IPS-15b (cell line): ENCODE results near the gene HASPIN.
"Not testable (repeated sequence)": the region's sequence is repeated elsewhere in the genome, so short reads cannot be mapped to it uniquely, and the experiment has no call there.

Experiments used
- H3K27me3 ChIP-seq: one replicate; pipeline ENCODE4 v1.6.1; 2013; ENCODE audit warnings: low read length; ENCODE audit not compliant: control insufficient read depth, insufficient read depth
- H3K36me3 ChIP-seq: one replicate; pipeline ENCODE4 v1.6.1; 2013; ENCODE audit warnings: low read length; ENCODE audit not compliant: control insufficient read depth, insufficient read depth
- H3K4me1 ChIP-seq: one replicate; pipeline ENCODE4 v1.6.1; 2013; ENCODE audit warnings: mild to moderate bottlenecking, low read length; ENCODE audit not compliant: control insufficient read depth, insufficient read depth
- H3K4me3 ChIP-seq: one replicate; pipeline ENCODE4 v1.5.1; 2013; ENCODE audit warnings: low read depth, low read length
- H3K9ac ChIP-seq: one replicate; pipeline ENCODE4 v1.6.1; 2013; ENCODE audit warnings: low read depth, mild to moderate bottlenecking, low read length
- H3K9me3 ChIP-seq: one replicate; pipeline ENCODE4 v1.6.1; 2013; ENCODE audit warnings: mild to moderate bottlenecking, low read length; ENCODE audit not compliant: control insufficient read depth, insufficient read depth

Gene HASPIN

DNA sequence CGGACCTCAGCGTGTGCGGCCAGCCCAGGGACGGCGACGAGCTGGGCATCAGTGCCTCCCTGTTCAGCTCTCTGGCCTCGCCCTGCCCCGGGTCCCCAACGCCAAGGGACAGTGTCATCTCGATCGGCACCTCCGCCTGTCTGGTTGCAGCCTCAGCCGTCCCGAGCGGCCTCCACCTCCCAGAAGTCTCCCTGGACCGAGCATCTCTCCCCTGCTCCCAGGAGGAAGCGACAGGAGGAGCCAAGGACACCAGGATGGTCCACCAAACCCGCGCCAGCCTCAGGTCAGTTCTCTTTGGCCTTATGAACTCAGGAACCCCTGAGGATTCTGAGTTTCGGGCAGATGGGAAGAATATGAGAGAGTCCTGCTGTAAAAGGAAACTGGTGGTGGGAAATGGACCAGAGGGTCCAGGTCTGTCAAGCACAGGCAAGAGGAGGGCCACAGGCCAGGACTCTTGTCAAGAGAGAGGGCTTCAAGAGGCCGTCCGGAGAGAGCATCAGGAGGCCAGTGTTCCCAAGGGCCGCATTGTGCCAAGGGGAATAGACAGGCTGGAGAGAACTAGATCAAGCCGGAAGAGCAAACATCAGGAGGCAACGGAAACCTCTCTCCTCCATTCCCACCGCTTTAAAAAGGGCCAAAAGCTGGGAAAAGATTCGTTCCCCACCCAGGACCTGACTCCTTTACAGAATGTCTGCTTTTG, 825 bp downstream of the HASPIN start:
- Histone ChIP-seq H3K36me3 (peaks cover 7% of the 10 kb centered on the region), H3K9me3 (no peaks in the 10 kb centered on the region), H3K9ac (peak overlapping the region; percentile 92), H3K4me1 (peaks cover 10% of the 10 kb centered on the region), H3K27me3 (no peaks in the 10 kb centered on the region), H3K4me3 (peak overlapping the region; percentile 96)

DNA sequence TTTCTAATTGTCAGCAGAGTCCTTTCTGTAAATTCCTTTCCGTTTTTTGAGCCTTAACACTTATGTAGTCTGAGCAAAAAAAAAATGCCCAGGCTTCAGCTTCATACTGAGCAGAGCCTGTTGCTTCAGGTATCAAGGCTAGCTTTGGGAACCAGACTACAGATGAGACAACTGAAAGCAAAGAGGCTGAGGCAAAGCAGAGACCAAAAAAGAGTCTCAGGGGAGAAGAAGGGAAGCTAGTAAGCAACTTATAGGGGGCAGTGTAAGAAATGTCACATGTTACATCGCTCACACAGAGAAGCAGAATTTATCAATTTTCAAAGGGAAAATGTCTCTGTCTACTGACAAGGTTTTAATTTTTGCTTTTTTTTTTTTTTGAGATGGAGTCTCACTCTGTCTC, 3.3 kb downstream of the HASPIN start:
- no peaks in the 10 kb centered on the region for H3K27me3 ChIP-seq
- peaks cover 10% of the 10 kb centered on the region for H3K4me1 ChIP-seq
- H3K9ac ChIP-seq: no peak overlapping the region
- H3K4me3 ChIP-seq: no peak overlapping the region
- H3K36me3 ChIP-seq: peaks cover 7% of the 10 kb centered on the region
- H3K9me3 ChIP-seq: no peaks in the 10 kb centered on the region

DNA sequence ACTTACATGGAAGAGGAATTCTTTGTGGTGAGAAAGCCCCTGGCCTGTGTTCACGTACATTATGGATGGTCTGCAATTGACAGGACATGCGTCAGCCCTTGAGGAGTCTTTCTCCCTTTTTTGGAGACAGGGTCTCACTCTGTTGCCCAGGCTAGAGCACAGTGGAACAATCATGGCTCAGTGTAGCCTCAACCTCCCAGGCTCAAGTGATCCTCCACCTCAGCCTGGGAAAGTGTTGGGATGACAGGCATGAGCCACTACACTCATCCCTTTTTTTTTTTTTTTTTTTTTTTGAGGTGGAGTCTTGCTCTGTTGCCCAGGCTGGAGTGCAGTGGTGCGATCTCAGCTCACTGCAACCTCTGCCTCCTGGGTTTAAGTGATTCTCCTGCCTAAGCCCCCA, 4.4 kb downstream of the HASPIN start:
- H3K9ac ChIP-seq, H3K36me3 ChIP-seq, H3K9me3 ChIP-seq, H3K27me3 ChIP-seq, H3K4me1 ChIP-seq, H3K4me3 ChIP-seq: not testable (repeated sequence)

DNA sequence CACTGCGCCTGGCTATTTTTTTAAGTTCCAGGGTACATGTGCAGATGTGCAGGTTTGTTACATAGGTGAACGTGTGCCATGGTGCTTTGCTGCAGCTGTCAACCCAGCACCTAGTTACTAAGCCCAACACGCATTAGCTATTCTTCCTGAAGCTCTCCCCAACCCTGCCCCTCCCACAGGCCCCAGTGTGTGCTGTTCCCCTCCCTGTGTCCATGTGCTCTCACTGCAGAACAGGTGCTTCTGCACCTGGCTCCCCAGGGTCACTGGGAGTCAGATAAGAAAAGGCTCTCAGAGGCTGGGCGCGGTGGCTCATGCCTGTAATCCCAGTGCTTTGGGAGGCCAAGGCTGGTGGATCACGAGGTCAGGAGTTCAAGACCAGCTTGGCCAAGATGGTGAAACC, 6.2 kb downstream of the HASPIN start:
- Histone ChIP-seq H3K27me3 (no peaks in the 10 kb centered on the region), H3K9ac (no peak overlapping the region), H3K4me3 (no peak overlapping the region), H3K36me3 (peaks cover 7% of the 10 kb centered on the region), H3K4me1 (peaks cover under 1% of the 10 kb centered on the region), H3K9me3 (no peaks in the 10 kb centered on the region)

DNA sequence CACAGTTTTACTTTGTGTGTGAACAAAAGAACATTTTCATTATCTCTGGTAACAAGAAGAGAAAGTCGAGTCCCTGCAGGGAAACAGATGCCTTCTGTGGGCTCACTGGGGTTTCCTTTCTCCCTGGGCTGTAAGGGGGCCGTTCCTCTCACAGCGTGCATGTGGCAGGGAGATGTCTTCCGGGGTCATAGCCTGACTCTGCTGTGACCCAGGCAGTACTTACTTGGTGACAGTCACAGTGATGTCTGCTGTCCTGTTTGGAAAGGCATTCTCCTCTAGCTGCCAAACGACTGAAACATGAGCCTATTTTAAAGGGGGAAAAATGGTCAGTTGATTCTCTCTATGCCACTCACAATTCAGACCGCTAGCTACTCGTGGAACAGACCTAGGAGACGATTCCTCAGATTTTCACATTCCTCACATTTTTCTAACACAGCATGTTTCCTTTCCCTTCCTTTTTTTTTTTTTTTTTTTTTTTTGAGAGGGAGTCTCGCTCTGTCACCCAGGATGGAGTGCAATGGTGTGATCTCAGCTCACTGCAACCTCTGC, 7.3 kb downstream of the HASPIN start:
- no peak overlapping the region for H3K9ac ChIP-seq
- H3K4me3 ChIP-seq: no peak overlapping the region
- H3K4me1 ChIP-seq: no peaks in the 10 kb centered on the region
- no peaks in the 10 kb centered on the region for H3K9me3 ChIP-seq
- peaks cover 1% of the 10 kb centered on the region for H3K36me3 ChIP-seq
- no peaks in the 10 kb centered on the region for H3K27me3 ChIP-seq

DNA sequence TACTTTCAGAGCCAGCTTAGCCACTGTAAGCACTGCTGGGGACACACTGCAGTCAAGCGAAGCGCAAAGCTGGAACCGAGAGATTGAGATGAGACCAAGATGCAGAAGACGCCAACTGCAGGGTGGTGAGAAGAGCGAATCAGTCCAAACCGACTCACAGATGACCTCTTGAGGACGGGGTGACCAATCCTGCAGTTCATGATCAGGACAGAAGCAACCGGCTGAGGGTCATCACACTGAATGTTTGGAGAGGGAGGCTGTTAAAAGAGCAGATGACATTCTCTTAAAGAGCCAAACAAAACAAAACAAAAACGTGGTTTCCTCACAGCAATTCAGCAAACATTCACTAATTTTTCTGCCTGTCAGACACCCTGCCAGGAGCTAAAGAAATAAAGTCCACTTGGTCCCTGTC, 8.5 kb downstream of the HASPIN start:
- Histone ChIP-seq H3K9me3 (no peaks in the 10 kb centered on the region), H3K4me1 (no peaks in the 10 kb centered on the region), H3K27me3 (no peaks in the 10 kb centered on the region), H3K36me3 (no peaks in the 10 kb centered on the region), H3K9ac (no peak overlapping the region), H3K4me3 (no peak overlapping the region)

DNA sequence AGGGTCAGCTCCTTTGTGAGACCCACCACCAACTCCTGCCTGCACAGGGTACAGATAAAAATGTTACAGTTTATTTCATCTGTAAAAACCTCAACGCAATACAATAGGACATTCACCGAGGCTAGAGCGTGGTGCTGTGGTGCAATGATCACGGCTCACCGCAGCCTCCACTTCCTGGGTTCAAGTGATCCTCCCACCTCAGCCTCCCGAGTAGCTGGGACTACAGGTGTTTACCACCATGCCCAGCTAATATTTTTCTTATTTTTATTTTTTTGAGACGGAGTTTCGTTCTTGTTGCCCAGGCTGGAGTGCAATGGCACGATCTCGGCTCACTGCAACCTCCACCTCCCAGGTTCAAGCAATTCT, 11.2 kb downstream of the HASPIN start:
- H3K9me3 ChIP-seq, H3K9ac ChIP-seq, H3K27me3 ChIP-seq, H3K4me3 ChIP-seq, H3K36me3 ChIP-seq, H3K4me1 ChIP-seq: not testable (repeated sequence)

DNA sequence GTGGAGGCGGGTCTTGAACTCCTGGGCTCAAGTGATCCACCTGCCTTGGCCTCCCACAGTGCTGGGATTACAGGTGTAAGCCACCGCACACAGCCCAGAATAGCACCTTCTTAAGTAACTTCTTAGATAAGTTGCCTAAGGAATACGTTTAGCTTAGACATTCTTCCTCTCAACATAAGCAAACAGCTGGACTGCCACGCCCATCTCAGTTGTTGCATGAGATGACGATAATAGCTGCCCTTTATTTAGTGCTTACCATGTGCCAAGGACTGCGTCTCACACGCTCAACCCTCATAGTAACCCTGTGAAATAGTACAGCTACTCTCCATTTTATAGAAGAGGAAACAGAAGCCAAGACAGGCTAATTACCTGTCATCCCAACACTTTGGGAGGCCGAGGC, 11.8 kb downstream of the HASPIN start:
- Histone ChIP-seq H3K27me3 (no peaks in the 10 kb centered on the region), H3K4me1 (peaks cover 2% of the 10 kb centered on the region), H3K36me3 (no peaks in the 10 kb centered on the region), H3K9me3 (no peaks in the 10 kb centered on the region), H3K4me3 (no peak overlapping the region), H3K9ac (no peak overlapping the region)

DNA sequence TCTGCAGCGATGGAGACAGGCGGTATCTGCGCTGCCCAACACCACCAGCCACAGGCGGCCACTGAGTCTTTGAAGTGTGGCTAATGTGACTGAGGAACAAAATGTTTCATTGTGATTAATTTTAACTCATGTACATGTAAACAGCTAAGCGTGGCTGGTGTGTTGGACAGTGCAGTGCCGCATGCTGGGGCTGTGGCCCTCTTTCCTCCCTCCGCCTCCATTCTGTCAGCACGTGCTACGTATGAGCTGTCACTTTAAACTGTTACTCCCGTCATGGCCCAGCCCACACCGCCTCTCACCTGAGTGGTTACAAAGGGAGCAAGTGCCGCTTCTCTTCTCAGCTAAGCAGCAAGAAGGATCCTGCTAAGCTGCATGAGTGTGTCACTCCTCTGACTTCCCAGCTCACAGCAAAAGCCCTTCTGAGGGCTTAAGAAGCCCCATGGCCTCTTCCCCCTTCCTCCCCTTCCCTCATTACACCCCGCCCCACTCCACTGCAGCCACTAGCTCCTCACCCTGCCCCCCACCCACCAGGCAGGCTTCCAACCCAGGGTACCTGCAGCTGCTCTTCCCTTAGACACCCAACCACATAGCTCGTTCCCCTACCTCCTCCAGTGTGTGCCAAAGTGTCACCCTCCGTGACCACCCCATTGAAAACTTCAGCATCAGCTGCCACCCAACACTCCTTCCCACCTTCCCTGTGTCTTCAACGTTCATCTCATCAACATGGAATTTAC, 15.0 kb downstream of the HASPIN start:
- Histone ChIP-seq H3K36me3 (no peaks in the 10 kb centered on the region), H3K4me3 (no peak overlapping the region)

DNA sequence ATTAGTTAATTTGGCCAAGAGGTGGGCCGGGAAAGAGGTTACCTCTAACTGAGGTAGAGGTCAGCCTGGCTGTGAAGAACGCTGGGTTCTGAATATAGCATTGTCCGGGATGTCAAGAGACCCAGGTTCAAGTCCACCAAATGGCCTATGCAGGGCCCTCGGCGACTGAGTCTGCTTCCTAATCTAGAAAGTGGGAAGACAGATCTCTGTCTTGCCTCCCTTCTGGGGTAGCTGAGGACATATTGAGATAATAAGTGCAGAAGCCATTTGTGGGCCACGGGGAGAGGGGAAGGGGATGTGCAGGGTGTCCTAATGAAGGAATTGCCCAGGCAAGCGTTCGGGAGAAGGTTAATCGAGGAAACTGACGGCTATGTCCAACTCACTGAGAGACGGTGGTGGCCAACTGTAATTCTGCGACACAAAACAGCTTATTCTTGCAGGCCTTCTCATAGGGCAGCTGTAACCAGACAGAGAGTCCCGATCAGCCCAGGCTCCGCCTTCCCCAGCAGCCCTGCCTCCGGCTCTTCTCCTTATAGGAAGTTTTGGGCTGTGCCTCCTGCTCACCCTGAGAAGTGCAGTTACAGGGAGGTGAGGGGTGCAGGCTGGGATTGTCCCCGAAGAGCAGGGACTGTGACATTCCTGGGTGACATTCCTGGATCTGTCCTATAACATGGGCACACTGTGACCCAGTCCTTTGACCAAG, 15.9 kb downstream of the HASPIN start:
- H3K36me3 ChIP-seq: no peaks in the 10 kb centered on the region
- H3K9me3 ChIP-seq: no peaks in the 10 kb centered on the region
- peaks cover 2% of the 10 kb centered on the region for H3K4me1 ChIP-seq
- no peaks in the 10 kb centered on the region for H3K27me3 ChIP-seq
- no peak overlapping the region for H3K9ac ChIP-seq
- no peak overlapping the region for H3K4me3 ChIP-seq

More for the DNA sequence above, 15.0 kb downstream of the HASPIN start:
- Histone ChIP-seq H3K4me1 (peaks cover 2% of the 10 kb centered on the region), H3K27me3 (no peaks in the 10 kb centered on the region), H3K9ac (no peak overlapping the region), H3K9me3 (no peaks in the 10 kb centered on the region)

DNA sequence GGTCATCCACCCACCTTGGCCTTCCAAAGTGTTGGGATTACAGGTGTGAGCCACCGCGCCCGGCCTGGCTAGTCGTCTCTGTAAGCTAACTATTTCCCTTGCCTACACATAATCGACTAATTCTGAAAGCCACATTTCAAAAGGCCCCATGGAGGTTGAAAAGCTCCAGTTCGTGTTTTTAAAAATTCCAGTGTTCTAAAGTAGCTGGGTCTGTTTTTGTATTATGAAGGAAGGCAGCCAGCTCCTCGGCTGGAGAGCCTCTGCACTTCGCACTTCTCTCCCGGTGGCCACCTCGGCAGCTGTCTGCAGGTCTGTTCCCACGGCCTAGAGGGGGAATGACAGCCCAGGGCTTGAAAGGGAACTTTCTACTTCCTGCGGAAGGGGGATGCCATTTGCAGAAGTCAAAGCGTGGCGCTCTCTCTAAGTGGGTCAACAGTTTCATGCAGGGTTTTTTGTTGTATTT, 16.9 kb downstream of the HASPIN start:
- Histone ChIP-seq H3K9ac (no peak overlapping the region), H3K4me3 (no peak overlapping the region), H3K9me3 (no peaks in the 10 kb centered on the region), H3K27me3 (no peaks in the 10 kb centered on the region), H3K36me3 (no peaks in the 10 kb centered on the region), H3K4me1 (peaks cover 2% of the 10 kb centered on the region)
